Panc1 (cell line): ENCODE data around the gene SLAIN1.
"Not testable (repeated sequence)": the region's sequence is repeated elsewhere in the genome, so short reads cannot be mapped to it uniquely, and the experiment has no call there.

Experiments
- POLR2AphosphoS5 ChIP-seq: IDR thresholded peaks from 2 replicates; pipeline ENCODE4 v1.6.1; 2012; ENCODE audit warnings: mild to moderate bottlenecking, low read depth, low read length, moderate library complexity
- TCF7L2 ChIP-seq: IDR thresholded peaks from 2 replicates; pipeline ENCODE4 v1.6.1; 2011; ENCODE audit warnings: mild to moderate bottlenecking, low read depth, low read length, inconsistent platforms
- TF ChIP-seq, protein P1 (sequence below): fragments of 450-650 bp; IDR thresholded peaks from 2 replicates; pipeline ENCODE4 v1.5.1; 2017; ENCODE audit warnings: mild to moderate bottlenecking
- TF ChIP-seq, protein P2 (sequence below), 2 experiments: IDR thresholded peaks; 2 replicates each; pipeline ENCODE4 v1.6.1; 2011 to 2012; ENCODE audit warnings: low read depth in 2 of 2, control low read depth in 1 of 2, low read length in 1 of 2, mild to moderate bottlenecking in 1 of 2, moderate library complexity in 1 of 2; ENCODE audit not compliant: insufficient read depth in 1 of 2

DNA sequence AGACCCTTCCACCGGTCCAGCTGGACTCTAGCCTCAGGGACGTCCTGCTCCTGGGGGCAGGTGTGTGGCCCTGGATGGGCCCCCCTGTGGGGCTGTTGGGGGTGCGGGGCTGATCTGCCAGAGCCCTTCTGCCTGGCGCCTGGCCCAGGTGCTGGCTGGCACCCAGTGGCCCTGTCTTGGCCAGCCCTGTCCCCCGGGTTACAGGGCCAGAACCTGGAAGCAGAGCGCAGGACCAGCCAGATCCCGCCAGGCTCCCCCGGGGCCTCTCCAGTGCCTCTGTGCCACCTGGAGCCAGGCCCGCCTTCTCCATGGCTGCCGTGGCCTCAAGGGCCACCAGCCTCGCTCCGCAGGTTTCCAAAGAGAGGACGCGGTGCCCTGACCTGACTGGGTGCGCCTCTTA, 34.7 kb upstream of the SLAIN1 start:
- TF ChIP-seq, protein P1, sequence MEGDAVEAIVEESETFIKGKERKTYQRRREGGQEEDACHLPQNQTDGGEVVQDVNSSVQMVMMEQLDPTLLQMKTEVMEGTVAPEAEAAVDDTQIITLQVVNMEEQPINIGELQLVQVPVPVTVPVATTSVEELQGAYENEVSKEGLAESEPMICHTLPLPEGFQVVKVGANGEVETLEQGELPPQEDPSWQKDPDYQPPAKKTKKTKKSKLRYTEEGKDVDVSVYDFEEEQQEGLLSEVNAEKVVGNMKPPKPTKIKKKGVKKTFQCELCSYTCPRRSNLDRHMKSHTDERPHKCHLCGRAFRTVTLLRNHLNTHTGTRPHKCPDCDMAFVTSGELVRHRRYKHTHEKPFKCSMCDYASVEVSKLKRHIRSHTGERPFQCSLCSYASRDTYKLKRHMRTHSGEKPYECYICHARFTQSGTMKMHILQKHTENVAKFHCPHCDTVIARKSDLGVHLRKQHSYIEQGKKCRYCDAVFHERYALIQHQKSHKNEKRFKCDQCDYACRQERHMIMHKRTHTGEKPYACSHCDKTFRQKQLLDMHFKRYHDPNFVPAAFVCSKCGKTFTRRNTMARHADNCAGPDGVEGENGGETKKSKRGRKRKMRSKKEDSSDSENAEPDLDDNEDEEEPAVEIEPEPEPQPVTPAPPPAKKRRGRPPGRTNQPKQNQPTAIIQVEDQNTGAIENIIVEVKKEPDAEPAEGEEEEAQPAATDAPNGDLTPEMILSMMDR, result not testable (repeated sequence)
- TF ChIP-seq POLR2AphosphoS5, TCF7L2: not testable (repeated sequence)
- TF ChIP-seq, protein P2, sequence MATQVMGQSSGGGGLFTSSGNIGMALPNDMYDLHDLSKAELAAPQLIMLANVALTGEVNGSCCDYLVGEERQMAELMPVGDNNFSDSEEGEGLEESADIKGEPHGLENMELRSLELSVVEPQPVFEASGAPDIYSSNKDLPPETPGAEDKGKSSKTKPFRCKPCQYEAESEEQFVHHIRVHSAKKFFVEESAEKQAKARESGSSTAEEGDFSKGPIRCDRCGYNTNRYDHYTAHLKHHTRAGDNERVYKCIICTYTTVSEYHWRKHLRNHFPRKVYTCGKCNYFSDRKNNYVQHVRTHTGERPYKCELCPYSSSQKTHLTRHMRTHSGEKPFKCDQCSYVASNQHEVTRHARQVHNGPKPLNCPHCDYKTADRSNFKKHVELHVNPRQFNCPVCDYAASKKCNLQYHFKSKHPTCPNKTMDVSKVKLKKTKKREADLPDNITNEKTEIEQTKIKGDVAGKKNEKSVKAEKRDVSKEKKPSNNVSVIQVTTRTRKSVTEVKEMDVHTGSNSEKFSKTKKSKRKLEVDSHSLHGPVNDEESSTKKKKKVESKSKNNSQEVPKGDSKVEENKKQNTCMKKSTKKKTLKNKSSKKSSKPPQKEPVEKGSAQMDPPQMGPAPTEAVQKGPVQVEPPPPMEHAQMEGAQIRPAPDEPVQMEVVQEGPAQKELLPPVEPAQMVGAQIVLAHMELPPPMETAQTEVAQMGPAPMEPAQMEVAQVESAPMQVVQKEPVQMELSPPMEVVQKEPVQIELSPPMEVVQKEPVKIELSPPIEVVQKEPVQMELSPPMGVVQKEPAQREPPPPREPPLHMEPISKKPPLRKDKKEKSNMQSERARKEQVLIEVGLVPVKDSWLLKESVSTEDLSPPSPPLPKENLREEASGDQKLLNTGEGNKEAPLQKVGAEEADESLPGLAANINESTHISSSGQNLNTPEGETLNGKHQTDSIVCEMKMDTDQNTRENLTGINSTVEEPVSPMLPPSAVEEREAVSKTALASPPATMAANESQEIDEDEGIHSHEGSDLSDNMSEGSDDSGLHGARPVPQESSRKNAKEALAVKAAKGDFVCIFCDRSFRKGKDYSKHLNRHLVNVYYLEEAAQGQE (IDR thresholded peaks at IDR 0.05; ENCODE audit: insufficient read depth in 1 of 2, low read depth in 2 of 2, low read length in 1 of 2), result not testable (repeated sequence)
